Subcutaneous abdominal adipose tissue (tissue), 5 donors: ENCODE measurements around the gene LRP1B.

Source experiments
- H3K27ac ChIP-seq: one replicate; pipeline ENCODE4 v1.7.0; 2013; ENCODE audit warnings: low read depth, mild to moderate bottlenecking, inconsistent platforms, low read length, moderate library complexity
- H3K27me3 ChIP-seq, 5 donors: one replicate each; pipeline ENCODE4 v1.7.0; 2013; ENCODE audit warnings: low read length in 5 of 5, inconsistent platforms in 1 of 5; ENCODE audit not compliant: control insufficient read depth in 5 of 5, insufficient read depth in 4 of 5
- H3K36me3 ChIP-seq, 5 donors: one replicate each; pipeline ENCODE4 v1.7.0; 2013; ENCODE audit warnings: low read length in 5 of 5; ENCODE audit not compliant: control insufficient read depth in 5 of 5, insufficient read depth in 5 of 5
- H3K4me1 ChIP-seq, 5 donors: one replicate each; pipeline ENCODE4 v1.7.0; 2013; ENCODE audit warnings: low read length in 5 of 5, mild to moderate bottlenecking in 3 of 5, moderate library complexity in 1 of 5; ENCODE audit not compliant: control insufficient read depth in 5 of 5, insufficient read depth in 5 of 5
- H3K4me3 ChIP-seq, 5 donors: one replicate each; pipeline ENCODE4 v1.7.0; 2013; ENCODE audit warnings: low read length in 5 of 5, low read depth in 1 of 5
- H3K9ac ChIP-seq, 5 donors: one replicate each; pipeline ENCODE4 v1.7.0; 2013; ENCODE audit warnings: low read length in 5 of 5, mild to moderate bottlenecking in 4 of 5, moderate library complexity in 3 of 5
- H3K9me3 ChIP-seq, 5 donors: one replicate each; pipeline ENCODE4 v1.7.0; 2013; ENCODE audit warnings: low read length in 5 of 5; ENCODE audit not compliant: control insufficient read depth in 5 of 5
- donor health status: healthy.
- donor health status: healthy.
- donor health status: healthy.
- donor health status: healthy.
- donor health status: healthy.

Gene LRP1B

DNA sequence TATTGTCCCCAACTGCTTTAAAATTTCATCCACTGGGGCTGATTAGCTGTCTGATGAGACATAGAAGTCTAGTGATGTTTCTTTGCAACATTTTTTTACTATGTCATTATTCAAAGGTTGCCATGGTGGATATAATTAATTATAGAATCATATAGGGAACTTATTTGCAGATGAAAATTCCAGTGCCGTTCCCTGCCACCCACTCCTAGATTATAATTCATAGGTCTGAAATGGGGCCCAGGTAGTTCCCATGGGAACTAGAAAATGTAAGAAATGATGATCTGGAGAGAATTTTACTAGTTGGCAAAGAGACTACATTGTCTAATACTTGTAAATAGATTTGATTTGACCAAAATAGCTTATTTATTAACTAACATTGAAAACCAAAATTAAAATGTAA lies 1854.2 kb downstream of the LRP1B start:
- H3K4me3 ChIP-seq = no peak overlapping the region
- H3K4me1 ChIP-seq = no peaks in the 10 kb centered on the region

DNA sequence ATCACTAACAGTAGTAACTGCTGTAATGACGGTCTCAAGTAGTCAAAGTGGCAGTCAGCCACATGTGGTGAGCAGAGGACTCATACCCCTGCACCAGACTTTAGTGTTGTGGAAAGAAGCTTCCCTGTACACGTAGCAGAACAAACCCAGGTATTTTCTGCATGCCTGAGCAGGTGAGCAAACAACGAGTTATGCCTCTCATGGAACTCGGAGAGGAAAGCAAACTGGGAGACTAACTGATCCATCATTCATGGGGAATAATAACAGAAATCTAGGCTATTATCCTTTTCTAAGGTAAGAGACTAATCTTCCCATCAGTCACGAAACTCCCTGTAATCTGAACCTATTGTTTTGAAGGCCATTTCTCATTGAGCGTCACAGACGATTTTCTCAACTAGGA lies 1855.4 kb downstream of the LRP1B start:
- no peaks in the 10 kb centered on the region for H3K9me3 ChIP-seq
- H3K4me1 ChIP-seq = no peaks in the 10 kb centered on the region
- H3K27ac ChIP-seq = no peak overlapping the region
- H3K4me3 ChIP-seq = no peak overlapping the region
- H3K36me3 ChIP-seq = no peaks in the 10 kb centered on the region
- no peak overlapping the region for H3K9ac ChIP-seq
- H3K27me3 ChIP-seq = no peaks in the 10 kb centered on the region

More for the DNA sequence above, 1854.2 kb downstream of the LRP1B start:
- Histone ChIP-seq H3K36me3 (no peaks in the 10 kb centered on the region), H3K9ac (no peak overlapping the region), H3K27ac (no peak overlapping the region), H3K9me3 (no peaks in the 10 kb centered on the region), H3K27me3 (no peaks in the 10 kb centered on the region)

DNA sequence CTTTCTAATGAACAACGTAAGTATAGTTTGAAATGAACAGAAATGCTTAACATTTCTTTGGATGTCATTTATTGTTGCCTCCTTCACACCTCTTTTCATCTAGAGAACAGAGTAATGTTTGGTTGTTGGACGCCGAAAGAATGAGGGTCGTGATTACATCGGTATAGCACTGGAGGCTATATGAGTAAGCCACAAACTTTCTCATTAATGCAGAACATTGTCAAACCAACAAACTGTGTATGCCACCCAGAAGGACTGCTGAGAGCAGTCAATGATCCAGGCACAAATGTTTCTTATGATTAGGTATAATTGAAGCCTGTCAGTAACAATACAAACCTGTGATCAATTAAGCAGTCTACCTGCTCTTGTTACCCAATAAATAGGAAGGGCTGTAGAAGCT lies 1855.9 kb downstream of the LRP1B start:
- H3K9me3 ChIP-seq = no peaks in the 10 kb centered on the region
- no peaks in the 10 kb centered on the region for H3K4me1 ChIP-seq
- no peaks in the 10 kb centered on the region for H3K36me3 ChIP-seq
- H3K27ac ChIP-seq = no peak overlapping the region
- no peak overlapping the region for H3K4me3 ChIP-seq
- H3K27me3 ChIP-seq = no peaks in the 10 kb centered on the region
- no peak overlapping the region for H3K9ac ChIP-seq

DNA sequence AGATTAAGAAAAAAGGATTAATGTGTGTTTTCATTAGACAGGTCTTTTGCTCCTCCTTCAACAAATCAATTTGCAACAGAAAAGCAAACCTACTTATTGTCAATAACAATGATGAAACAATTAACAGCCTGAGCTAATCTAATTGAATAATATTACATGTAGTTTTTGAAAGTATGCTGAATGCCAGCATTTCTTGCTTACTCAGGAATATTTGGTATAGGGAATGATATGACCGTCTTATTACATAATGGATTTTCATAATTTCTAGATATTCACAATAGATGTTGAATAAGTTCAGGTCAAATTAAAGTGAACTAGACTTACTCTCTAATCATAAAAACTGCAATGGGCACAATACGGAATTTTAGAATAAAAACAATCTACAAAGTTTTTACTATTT lies 1856.9 kb downstream of the LRP1B start:
- no peak overlapping the region for H3K4me3 ChIP-seq
- no peaks in the 10 kb centered on the region for H3K27me3 ChIP-seq
- H3K4me1 ChIP-seq = no peaks in the 10 kb centered on the region
- no peaks in the 10 kb centered on the region for H3K9me3 ChIP-seq
- no peaks in the 10 kb centered on the region for H3K36me3 ChIP-seq
- no peak overlapping the region for H3K9ac ChIP-seq
- H3K27ac ChIP-seq = no peak overlapping the region

DNA sequence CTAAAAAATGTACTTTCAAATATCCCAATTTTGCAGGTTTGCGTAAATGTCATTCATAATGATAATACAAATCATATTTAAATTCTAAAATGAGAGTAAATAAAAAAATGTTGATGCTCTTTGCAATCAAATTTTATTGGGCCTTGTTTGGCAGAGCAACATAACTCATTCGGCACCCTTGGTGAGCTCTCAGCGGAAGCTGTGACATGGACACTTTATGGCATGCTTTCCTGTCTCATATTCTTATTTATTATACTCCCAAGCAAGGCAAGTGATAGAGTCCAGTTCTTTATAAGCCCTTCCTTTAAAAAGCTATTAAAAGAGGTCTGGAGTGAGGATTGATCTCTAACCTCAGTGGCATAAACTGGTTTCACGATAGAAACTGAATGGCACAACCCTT lies 1857.4 kb downstream of the LRP1B start:
- Histone ChIP-seq H3K27ac (no peak overlapping the region), H3K36me3 (no peaks in the 10 kb centered on the region), H3K9ac (no peak overlapping the region), H3K4me1 (no peaks in the 10 kb centered on the region), H3K27me3 (no peaks in the 10 kb centered on the region), H3K9me3 (no peaks in the 10 kb centered on the region), H3K4me3 (no peak overlapping the region)

DNA sequence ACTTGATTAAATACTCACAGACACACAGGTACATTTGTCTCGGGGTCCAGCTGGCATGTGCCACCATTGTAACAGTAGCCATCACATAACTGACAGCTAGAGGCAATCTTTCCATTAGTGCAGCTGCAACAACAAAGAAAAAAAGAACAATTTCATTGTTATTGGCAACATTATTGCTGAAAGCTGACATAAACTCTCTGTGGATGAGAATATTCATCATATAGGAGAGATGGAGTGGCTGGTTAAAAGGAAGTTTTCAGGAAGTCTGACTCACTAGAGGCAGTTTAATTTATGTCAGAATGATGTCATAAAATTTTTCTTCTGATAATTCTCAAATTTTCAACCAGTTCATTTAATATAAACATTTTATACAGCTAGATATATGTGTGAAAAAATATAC lies 1860.6 kb downstream of the LRP1B start:
- H3K4me1 ChIP-seq = no peaks in the 10 kb centered on the region
- H3K27ac ChIP-seq = no peak overlapping the region
- H3K36me3 ChIP-seq = no peaks in the 10 kb centered on the region
- no peak overlapping the region for H3K4me3 ChIP-seq
- H3K27me3 ChIP-seq = no peaks in the 10 kb centered on the region
- H3K9ac ChIP-seq = no peak overlapping the region
- H3K9me3 ChIP-seq = no peaks in the 10 kb centered on the region

DNA sequence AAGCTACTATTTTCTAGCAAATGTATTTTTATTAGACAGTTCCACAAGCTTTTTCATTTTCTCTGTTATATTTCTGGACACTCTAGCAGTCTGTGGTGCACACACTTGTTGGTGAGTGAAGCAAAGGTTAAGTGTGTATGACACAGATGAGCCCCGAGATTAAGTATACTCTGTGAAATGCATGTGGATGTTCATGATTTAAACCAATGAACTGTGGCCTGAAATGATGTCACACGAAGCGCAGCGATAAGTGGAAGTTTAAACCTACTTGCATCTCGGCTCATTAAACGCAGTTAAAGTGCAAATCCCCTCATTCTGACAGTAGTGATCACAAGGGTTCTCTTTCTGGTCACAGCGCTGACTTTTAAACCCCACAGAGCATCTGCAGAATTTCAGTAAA lies 1861.8 kb downstream of the LRP1B start:
- no peaks in the 10 kb centered on the region for H3K27me3 ChIP-seq
- H3K9me3 ChIP-seq = no peaks in the 10 kb centered on the region
- no peak overlapping the region for H3K27ac ChIP-seq
- H3K4me1 ChIP-seq = no peaks in the 10 kb centered on the region
- H3K9ac ChIP-seq = no peak overlapping the region
- H3K36me3 ChIP-seq = no peaks in the 10 kb centered on the region
- no peak overlapping the region for H3K4me3 ChIP-seq

DNA sequence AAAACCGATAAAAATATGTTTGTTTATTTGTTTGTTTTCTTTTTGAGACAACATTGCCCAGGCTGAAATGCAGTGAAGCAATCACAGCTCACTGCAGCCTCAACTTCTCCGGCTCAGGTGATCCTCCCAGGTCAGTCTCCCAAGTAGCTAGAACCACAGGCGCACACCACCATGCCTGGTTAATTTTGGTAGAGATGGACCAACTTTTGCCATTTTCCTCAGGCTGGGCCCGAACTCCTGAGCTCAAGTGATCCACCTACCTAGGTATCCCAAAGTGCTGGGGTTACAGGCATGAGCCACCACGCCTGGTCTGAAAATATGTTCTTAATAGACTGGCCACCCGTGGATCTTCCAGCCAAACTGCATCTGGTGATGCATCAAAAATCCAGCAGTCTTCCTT lies 1867.9 kb downstream of the LRP1B start:
- Histone ChIP-seq H3K9ac (no peak overlapping the region), H3K4me3 (no peak overlapping the region), H3K4me1 (no peaks in the 10 kb centered on the region), H3K27ac (no peak overlapping the region), H3K27me3 (no peaks in the 10 kb centered on the region), H3K9me3 (no peaks in the 10 kb centered on the region), H3K36me3 (no peaks in the 10 kb centered on the region)

DNA sequence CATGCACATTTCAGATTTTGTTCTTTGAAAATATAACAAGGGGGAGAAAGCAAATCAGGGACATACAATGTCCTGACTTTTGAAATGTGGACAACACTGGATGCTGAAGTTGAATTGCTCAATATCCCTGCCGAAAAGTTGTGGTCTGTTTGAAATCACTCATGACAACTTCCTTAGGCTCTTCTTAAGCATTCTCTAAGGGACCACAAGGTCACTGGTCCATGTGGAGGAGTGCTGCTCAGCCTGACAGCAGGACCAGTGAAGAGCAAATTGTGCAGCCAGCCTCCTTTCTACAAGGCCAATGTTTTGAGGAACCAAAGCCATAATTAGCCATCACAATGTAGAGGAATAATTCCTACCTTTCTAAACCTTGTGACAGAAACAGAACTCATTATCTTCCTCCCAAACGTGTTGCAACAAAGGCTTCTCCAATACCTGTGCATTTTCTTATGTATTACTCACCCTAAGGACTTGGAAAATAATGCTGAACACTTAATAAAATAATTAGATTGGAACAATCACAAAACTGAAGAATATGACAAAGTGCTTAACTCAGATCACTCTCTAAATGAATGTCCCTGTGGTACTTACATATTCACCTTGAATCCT lies 1873.0 kb downstream of the LRP1B start:
- Histone ChIP-seq H3K9me3 (no peaks in the 10 kb centered on the region), H3K36me3 (no peaks in the 10 kb centered on the region), H3K27me3 (no peaks in the 10 kb centered on the region), H3K27ac (no peak overlapping the region), H3K4me3 (no peak overlapping the region), H3K4me1 (no peaks in the 10 kb centered on the region), H3K9ac (no peak overlapping the region)

DNA sequence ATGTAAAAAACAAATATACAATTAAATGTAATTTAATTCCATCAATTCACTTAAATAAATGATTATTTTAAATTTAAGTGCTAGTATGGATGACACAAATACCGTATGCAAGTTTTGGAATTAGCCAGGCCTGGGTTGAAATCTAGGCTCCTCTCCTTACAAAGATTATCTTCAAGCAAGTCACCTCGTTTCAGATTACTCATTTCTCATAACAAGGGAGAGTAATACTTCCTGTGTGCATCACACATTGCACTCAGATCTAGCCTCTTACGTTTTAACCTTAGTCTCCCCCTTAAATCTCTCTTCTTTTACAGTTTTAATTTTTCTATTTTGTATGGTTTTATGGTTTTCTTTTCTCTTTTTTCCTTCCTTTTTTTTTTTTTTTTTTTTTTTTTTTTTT lies 1874.7 kb downstream of the LRP1B start:
- H3K9ac ChIP-seq = no peak overlapping the region
- H3K9me3 ChIP-seq = no peaks in the 10 kb centered on the region
- H3K4me1 ChIP-seq = no peaks in the 10 kb centered on the region
- H3K27ac ChIP-seq = no peak overlapping the region
- H3K36me3 ChIP-seq = no peaks in the 10 kb centered on the region
- no peak overlapping the region for H3K4me3 ChIP-seq
- no peaks in the 10 kb centered on the region for H3K27me3 ChIP-seq

DNA sequence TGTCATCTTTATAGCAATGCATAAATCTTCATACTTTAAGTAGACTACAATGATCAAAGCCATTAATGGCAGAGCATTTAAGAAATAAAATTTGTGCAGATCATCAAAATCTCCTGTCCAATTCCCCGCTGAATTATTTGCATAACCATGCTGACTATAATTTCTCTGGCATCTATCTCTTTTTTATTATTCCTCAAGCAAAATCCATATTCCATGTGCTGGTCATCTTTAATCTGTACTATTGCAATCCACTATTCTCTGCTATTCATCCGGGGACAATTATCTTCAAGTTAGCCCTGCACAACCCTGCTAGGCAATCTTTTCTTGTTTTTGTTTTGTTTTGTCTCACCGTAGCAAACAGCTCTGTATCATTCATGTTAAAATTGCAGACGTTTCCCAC lies 1881.0 kb downstream of the LRP1B start:
- no peak overlapping the region for H3K27ac ChIP-seq
- no peaks in the 10 kb centered on the region for H3K9me3 ChIP-seq
- H3K4me1 ChIP-seq = peaks cover 0 to 34% (median 16%) of the 10 kb centered on the region in 5 donors
- no peaks in the 10 kb centered on the region for H3K36me3 ChIP-seq
- no peak overlapping the region for H3K9ac ChIP-seq
- no peaks in the 10 kb centered on the region for H3K27me3 ChIP-seq
- no peak overlapping the region for H3K4me3 ChIP-seq
